Epithelial cell of proximal tubule (primary cell): ENCODE measurements around the gene CRACDL. TPM values are rescaled to one million over a fixed set of nuclear protein-coding genes. Genes with fewer than 3 reads are reported as not detected.

ENCODE experiments used
- DNase-seq: peaks from one replicate; pipeline ENCODE4 v3.0.0-alpha.2; 2011; ENCODE audit warnings: low read depth
- H3K4me3 ChIP-seq: 2 replicates; pipeline ENCODE4 v1.5.1; 2011; ENCODE audit warnings: low read depth, mild to moderate bottlenecking, low read length
- CTCF ChIP-seq: conservative IDR thresholded peaks from 2 replicates; pipeline ENCODE4 v1.5.1; 2012; ENCODE audit warnings: low read depth, mild to moderate bottlenecking, low read length
- total RNA-seq: library from RNA; depleted of rRNA; stranded (reverse); fragments of >200 nt; gene quantifications from 2 replicates; pipeline ENCODE4 v1.2.3, GENCODE V29; 2015

CRACDL gene
- total RNA-seq, 1 donor from 2014 or later = 1.0 TPM

DNA sequence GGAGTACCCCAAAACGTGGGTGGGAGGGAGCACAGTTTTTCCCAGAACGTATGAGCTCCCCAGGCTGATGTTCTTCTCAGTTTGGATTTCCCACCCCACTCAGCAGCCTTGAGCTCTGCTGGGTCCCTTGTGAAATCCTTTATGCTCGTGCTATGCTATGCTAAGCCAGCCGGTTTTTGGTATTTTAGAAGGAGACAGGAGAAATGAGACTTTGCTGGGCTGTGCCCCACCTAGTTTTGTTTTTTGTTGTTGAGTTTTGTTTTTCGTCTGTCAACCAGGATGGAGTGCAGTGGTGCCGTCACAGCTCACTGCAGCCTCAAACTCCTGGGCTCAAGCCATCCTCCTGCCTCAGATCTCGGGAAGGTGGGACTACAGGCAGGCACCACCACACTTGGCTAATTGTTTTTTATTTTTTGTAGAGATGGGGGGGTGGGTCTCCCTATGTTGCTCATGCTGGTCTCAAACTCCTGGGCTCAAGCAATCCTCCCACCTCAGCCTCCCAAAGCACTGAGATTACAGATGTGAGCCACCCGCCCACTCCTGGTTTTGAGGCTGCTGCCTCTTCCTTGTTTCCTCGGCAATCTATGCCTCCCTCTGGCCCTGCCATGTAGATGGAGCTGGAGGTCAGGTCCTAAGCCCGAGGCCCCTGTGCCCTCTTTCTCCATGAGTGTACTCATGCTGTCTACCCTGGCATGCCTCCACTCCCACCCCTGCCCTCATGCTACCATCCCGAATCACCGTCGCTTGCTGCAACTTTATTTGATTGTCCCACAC lies 187.5 kb downstream of the CRACDL start:
- DNase-seq = no peak
- no peak overlapping the region for H3K4me3 ChIP-seq
- no peak for TF ChIP-seq CTCF

DNA sequence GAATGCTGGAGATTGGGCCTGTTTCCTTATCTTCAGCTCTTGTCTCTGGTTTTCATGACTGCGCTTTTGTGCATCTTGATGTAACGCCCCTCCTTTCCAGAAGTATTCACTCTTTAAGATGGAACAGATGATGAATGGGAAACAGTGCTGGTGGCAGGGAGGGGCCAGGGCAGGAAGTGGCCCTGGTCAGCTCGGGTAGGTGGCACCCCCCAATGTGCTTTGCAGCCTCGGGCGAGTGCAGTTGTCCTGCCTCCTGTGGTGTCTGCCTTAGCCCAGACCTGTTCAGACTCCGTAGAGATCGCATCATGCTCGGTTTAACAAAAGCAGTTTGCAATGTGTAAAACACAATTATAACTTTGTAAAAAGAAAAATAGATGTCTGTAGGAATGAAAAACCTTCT lies 188.1 kb downstream of the CRACDL start:
- TF ChIP-seq CTCF = no peak
- no peak for DNase-seq
- no peak overlapping the region for H3K4me3 ChIP-seq

GRCh38 chr2:98746426-98746825 lies 189.6 kb downstream of the CRACDL start:
- DNase-seq = no peak
- TF ChIP-seq CTCF = no peak
- no peak overlapping the region for H3K4me3 ChIP-seq

DNA sequence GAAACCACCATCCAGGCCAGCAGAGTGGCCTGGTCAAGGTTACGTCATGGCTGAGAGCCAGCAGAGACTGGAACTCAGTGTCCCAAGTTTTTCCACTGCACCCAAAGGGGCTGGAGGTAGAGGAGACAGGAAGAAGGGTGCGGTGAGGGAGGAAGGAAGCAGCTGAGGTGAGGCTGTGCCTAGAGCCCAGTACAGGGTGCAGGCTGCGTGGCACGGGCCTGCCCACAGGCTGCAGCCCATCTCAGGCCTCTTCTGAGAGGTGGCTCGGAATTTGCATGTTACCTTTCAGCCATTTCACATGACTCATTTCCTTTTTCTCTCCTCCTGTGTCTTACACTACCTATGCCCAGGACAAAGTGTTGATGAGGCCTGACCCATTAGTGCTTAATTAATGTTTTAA lies 191.4 kb downstream of the CRACDL start:
- no peak overlapping the region for H3K4me3 ChIP-seq
- no peak for TF ChIP-seq CTCF
- no peak for DNase-seq

Other genes with a start within 250 kb of the CRACDL start
- gene MGAT4A, start 205.1 kb downstream of the CRACDL start, total RNA-seq = 1.5 and 4.4 TPM in 2 replicates
- 2.4 and 3.7 TPM in 2 replicates for gene C2orf15, start 205.5 kb upstream of the CRACDL start, total RNA-seq
- gene TSGA10, start 218.7 kb upstream of the CRACDL start, total RNA-seq = 2.4 and 2.5 TPM in 2 replicates
- gene LIPT1, start 218.7 kb upstream of the CRACDL start, total RNA-seq = 3.9 and 11.8 TPM in 2 replicates
- gene MITD1, start 244.8 kb upstream of the CRACDL start, total RNA-seq = 39.0 and 45.7 TPM in 2 replicates
- gene MRPL30, start 245.0 kb upstream of the CRACDL start, total RNA-seq = 25.3 and 40.7 TPM in 2 replicates